ENCODE results near the gene NCBP1. TPM values are rescaled to one million over a fixed set of nuclear protein-coding genes. Genes with fewer than 3 reads are reported as not detected.

NCBP1 gene
- total and polyA plus RNA-seq, 12 donors, result 6.6 to 20.4 (median 15.2) TPM

GRCh38 chr9:97673922-97674321 lies 40.3 kb downstream of the NCBP1 start:
- ATAC-seq, result no peak
- H3K36me3 ChIP-seq, result peaks cover 0 to 100% (median 76%) of the 10 kb centered on the region in 9 donors
- intact Hi-C loops (cut with DNase I), result no loop called here
- WGBS, 2 donors, result 95 to 97% methylated on average over 3 of the region's 3 CpGs
- TF ChIP-seq CTCF (IDR thresholded peaks at IDR 0.05), result no peak
- H3K4me3 ChIP-seq, result no peak overlapping the region
- H3K27me3 ChIP-seq, result no peaks in the 10 kb centered on the region
- DNase-seq, result no peak
- peaks cover 0 to 12% (median 0%) of the 10 kb centered on the region in 9 donors for H3K4me1 ChIP-seq
- no peaks in the 10 kb centered on the region for H3K9me3 ChIP-seq
- H3K27ac ChIP-seq, result no peak overlapping the region

GRCh38 chr9:97675655-97676054 lies 42.0 kb downstream of the NCBP1 start:
- no peak for TF ChIP-seq CTCF (IDR thresholded peaks at IDR 0.05)
- H3K27me3 ChIP-seq, result no peaks in the 10 kb centered on the region

GRCh38 chr9:97682242-97682641 lies 48.6 kb downstream of the NCBP1 start:
- Histone ChIP-seq H3K4me3 (no peak overlapping the region), H3K27ac (no peak overlapping the region), H3K27me3 (no peaks in the 10 kb centered on the region), H3K4me1 (peaks cover 0 to 4% (median 0%) of the 10 kb centered on the region in 9 donors), H3K36me3 (peaks cover 0 to 100% (median 56%) of the 10 kb centered on the region in 9 donors), H3K9me3 (no peaks in the 10 kb centered on the region)
- DNase-seq, result no peak
- 97 to 100% methylated on average over 1 of the region's 1 CpG for WGBS, 2 donors
- no peak for ATAC-seq
- TF ChIP-seq CTCF (IDR thresholded peaks at IDR 0.05), result no peak
- intact Hi-C loops (cut with DNase I), result no loop called here

More at GRCh38 chr9:97675655-97676054, 42.0 kb downstream of the NCBP1 start:
- ATAC-seq, result no peak
- intact Hi-C loops (cut with DNase I), result no loop called here
- no peak for DNase-seq
- no peaks in the 10 kb centered on the region for H3K9me3 ChIP-seq
- peaks cover 0 to 100% (median 59%) of the 10 kb centered on the region in 9 donors for H3K36me3 ChIP-seq
- no peak overlapping the region for H3K4me3 ChIP-seq
- no peak overlapping the region for H3K27ac ChIP-seq
- 70% methylated on average over 3 of the region's 3 CpGs for WGBS, 2 donors
- H3K4me1 ChIP-seq, result peaks cover 0 to 16% (median 0%) of the 10 kb centered on the region in 9 donors

GRCh38 chr9:97688654-97689053 lies 55.0 kb downstream of the NCBP1 start:
- Histone ChIP-seq H3K9me3 (no peaks in the 10 kb centered on the region), H3K27ac (no peak overlapping the region), H3K4me3 (no peak overlapping the region), H3K27me3 (no peaks in the 10 kb centered on the region), H3K36me3 (peaks cover 0 to 100% (median 57%) of the 10 kb centered on the region in 9 donors), H3K4me1 (peaks cover 0 to 20% (median 8%) of the 10 kb centered on the region in 9 donors)
- intact Hi-C loops (cut with DNase I), result loop anchor here in 2 of 10 donors (5.0 kb wide), 2 partner anchors 46 to 51 kb away; no protein-coding TSS in a partner anchor
- no peak for TF ChIP-seq CTCF (IDR thresholded peaks at IDR 0.05)
- no peak for ATAC-seq
- WGBS, 2 donors, result 53 to 73% methylated on average over 1 of the region's 1 CpG
- DNase-seq, result no peak

Data from heart right ventricle (tissue), 16 donors.